OCI-LY3 (cell line): ENCODE results near the gene EMID1.

ENCODE experiments used
- H2AFZ ChIP-seq: fragments of 200-600, 300-600 bp; shearing (Covaris generic); 2 replicates; pipeline ENCODE4 v1.6.0; 2014; ENCODE audit warnings: antibody characterized with exemption, low read depth, low read length
- H3K27ac ChIP-seq: fragments of 200-600, 300-600 bp; sonication (generic); 2 replicates; pipeline ENCODE4 v1.5.1; 2014; ENCODE audit warnings: mild to moderate bottlenecking, low read length, moderate library complexity, mixed read lengths
- H3K27me3 ChIP-seq: fragments of 200-600, 300-600 bp; sonication (generic); 2 replicates; pipeline ENCODE4 v1.6.1; 2014; ENCODE audit warnings: low read depth, low read length, mixed read lengths
- H3K36me3 ChIP-seq: fragments of 200-600, 300-600 bp; sonication (generic); replicated peaks from 2 replicates; pipeline ENCODE3; 2014; ENCODE audit warnings: low read depth, low read length, mixed read lengths
- H3K4me1 ChIP-seq: fragments of 300-600, 200-600 bp; sonication (generic); 2 replicates; pipeline ENCODE4 v1.6.1; 2014; ENCODE audit warnings: low read length, mixed read lengths
- H3K4me2 ChIP-seq: fragments of 200-600, 300-600 bp; sonication (generic); 2 replicates; pipeline ENCODE4 v1.6.1; 2014; ENCODE audit warnings: low read length, mixed read lengths
- H3K4me3 ChIP-seq: fragments of 300-600, 200-600 bp; sonication (generic); 2 replicates; pipeline ENCODE4 v1.5.1; 2014; ENCODE audit warnings: antibody characterized with exemption, mild to moderate bottlenecking, low read length, moderate library complexity
- H3K79me2 ChIP-seq: fragments of 300-600, 200-600 bp; shearing (Covaris generic); 2 replicates; pipeline ENCODE4 v1.6.1; 2014; ENCODE audit warnings: mild to moderate bottlenecking, low read length, mixed read lengths
- H3K9ac ChIP-seq: fragments of 300-600, 200-600 bp; shearing (Covaris generic); 2 replicates; pipeline ENCODE4 v1.6.0; 2014; ENCODE audit warnings: mild to moderate bottlenecking, low read length, moderate library complexity
- H3K9me3 ChIP-seq: fragments of 200-600, 300-600 bp; shearing (Covaris generic); 2 replicates; pipeline ENCODE4 v1.6.1; 2014; ENCODE audit warnings: low read length, mixed read lengths; ENCODE audit not compliant: insufficient read depth
- H4K20me1 ChIP-seq: fragments of 200-600, 300-600 bp; sonication (generic); 2 replicates; pipeline ENCODE4 v1.6.1; 2016; ENCODE audit warnings: low read length, mixed read lengths; ENCODE audit not compliant: insufficient read depth
- CTCF ChIP-seq: fragments of 200-600, 300-600 bp; sonication (generic); IDR thresholded peaks from 2 replicates; pipeline ENCODE4 v1.5.1; 2014; ENCODE audit warnings: antibody characterized with exemption, low read length, low read depth
- EZH2phosphoT487 ChIP-seq: fragments of 200-600 bp; shearing (Covaris generic); IDR thresholded peaks from 2 replicates; pipeline ENCODE4 v1.6.1; 2018; ENCODE audit warnings: antibody characterized with exemption, mixed run types, low read depth

The EMID1 gene

GRCh38 chr22:29183971-29184848 lies 21.5 kb upstream of the EMID1 start:
- H3K9ac ChIP-seq: no peak overlapping the region
- H3K4me3 ChIP-seq: no peak overlapping the region
- TF ChIP-seq EZH2phosphoT487 (no peak), CTCF (no peak)
- H3K27me3 ChIP-seq: peaks cover 18% of the 10 kb centered on the region
- H3K4me1 ChIP-seq: no peaks in the 10 kb centered on the region
- H3K27ac ChIP-seq: no peak overlapping the region
- no peaks in the 10 kb centered on the region for H3K79me2 ChIP-seq
- no peaks in the 10 kb centered on the region for H4K20me1 ChIP-seq
- no peaks in the 10 kb centered on the region for H3K36me3 ChIP-seq
- no peak overlapping the region for H2AFZ ChIP-seq
- no peaks in the 10 kb centered on the region for H3K9me3 ChIP-seq
- H3K4me2 ChIP-seq: no peak overlapping the region

- H3K9me3 ChIP-seq: no peaks in the 10 kb centered on the region
- no peak overlapping the region for H3K27ac ChIP-seq
- no peaks in the 10 kb centered on the region for H3K79me2 ChIP-seq
- no peak overlapping the region for H3K4me3 ChIP-seq
- no peaks in the 10 kb centered on the region for H3K4me1 ChIP-seq
- H4K20me1 ChIP-seq: no peaks in the 10 kb centered on the region
- no peak overlapping the region for H2AFZ ChIP-seq
- TF ChIP-seq EZH2phosphoT487 (no peak), CTCF (no peak)
- no peak overlapping the region for H3K9ac ChIP-seq
- H3K27me3 ChIP-seq: peaks cover 24% of the 10 kb centered on the region
- no peaks in the 10 kb centered on the region for H3K36me3 ChIP-seq
- no peak overlapping the region for H3K4me2 ChIP-seq
Observed at GRCh38 chr22:29184849-29185490, 20.7 kb upstream of the EMID1 start.

- Histone ChIP-seq H3K4me1 (no peaks in the 10 kb centered on the region), H3K36me3 (no peaks in the 10 kb centered on the region), H3K79me2 (no peaks in the 10 kb centered on the region), H3K9ac (no peak overlapping the region), H3K9me3 (no peaks in the 10 kb centered on the region), H3K27me3 (peaks cover 20% of the 10 kb centered on the region), H3K4me3 (no peak overlapping the region), H3K27ac (no peak overlapping the region), H3K4me2 (no peak overlapping the region), H2AFZ (no peak overlapping the region), H4K20me1 (no peaks in the 10 kb centered on the region)
- TF ChIP-seq CTCF: no peak
- TF ChIP-seq EZH2phosphoT487: no peak
Observed at GRCh38 chr22:29186302-29186701, 19.4 kb upstream of the EMID1 start.

GRCh38 chr22:29187831-29188230 lies 17.9 kb upstream of the EMID1 start:
- Histone ChIP-seq H3K4me1 (no peaks in the 10 kb centered on the region), H3K27ac (no peak overlapping the region), H3K4me2 (no peak overlapping the region), H3K27me3 (peaks cover 20% of the 10 kb centered on the region), H3K9ac (no peak overlapping the region), H3K36me3 (no peaks in the 10 kb centered on the region), H3K79me2 (no peaks in the 10 kb centered on the region), H2AFZ (no peak overlapping the region), H3K9me3 (no peaks in the 10 kb centered on the region), H3K4me3 (no peak overlapping the region), H4K20me1 (no peaks in the 10 kb centered on the region)
- TF ChIP-seq EZH2phosphoT487 (no peak), CTCF (no peak)
